Activated CD8-positive, alpha-beta T cell treated with anti-CD3 and anti-CD28 coated beads for 36 hours (primary cell): ENCODE results near the gene CCDC6. TPM values are rescaled to one million over a fixed set of nuclear protein-coding genes. Genes with fewer than 3 reads are reported as not detected.
A peak's percentile ranks its signal among the peaks of the same experiment; 100 is the strongest.

ENCODE experiments used
- ATAC-seq: fragments of 200-7000 bp; cut with Tn5 transposase; one replicate; pipeline ENCODE4 v1.10.0; 2021; ENCODE audit warnings: mild to moderate bottlenecking, moderate library complexity
- CTCF ChIA-PET: fragments of 350-600 bp; sonication (Branson Sonifier 250); formaldehyde crosslinking; loops from one replicate; lab custom pipeline; 2021; ENCODE audit warnings: antibody characterized with exemption; lab: Charles Lee
- POLR2A ChIA-PET: fragments of 350-600 bp; sonication (Branson Sonifier 250); formaldehyde crosslinking; loops from one replicate; lab custom pipeline; 2021; ENCODE audit warnings: antibody characterized with exemption; lab: Charles Lee
- DNase-seq: peaks from one replicate; pipeline ENCODE4 v3.0.0-alpha.2; 2020
- H3K27ac Mint-ChIP-seq: one replicate; pipeline ENCODE4 v1.8.0; 2021; ENCODE audit warnings: mild to moderate bottlenecking, mixed read lengths
- H3K27me3 Mint-ChIP-seq: one replicate; pipeline ENCODE4 v1.8.0; 2021; ENCODE audit warnings: mixed read lengths
- H3K36me3 Mint-ChIP-seq: one replicate; pipeline ENCODE4 v1.8.0; 2021; ENCODE audit warnings: low read depth, mixed read lengths
- H3K4me1 Mint-ChIP-seq: one replicate; pipeline ENCODE4 v1.8.0; 2021; ENCODE audit warnings: low read depth, mixed read lengths
- H3K4me3 Mint-ChIP-seq: one replicate; pipeline ENCODE4 v1.8.0; 2021; ENCODE audit warnings: mild to moderate bottlenecking, moderate library complexity, mixed read lengths
- H3K9me3 Mint-ChIP-seq: one replicate; pipeline ENCODE4 v1.8.0; 2021; ENCODE audit warnings: mixed read lengths
- CTCF ChIP-seq: fragments of 200-600 bp; IDR thresholded peaks from one replicate; pipeline ENCODE4 v1.8.0; 2022; ENCODE audit warnings: antibody characterized with exemption, mild to moderate bottlenecking
- intact Hi-C: fragments of 100-400 bp; cut with micrococcal nuclease; formaldehyde crosslinking; loops from one replicate; pipeline ENCODE4 v1.10.0; 2022
- total RNA-seq, 2 experiments: library from RNA; stranded (reverse); gene quantifications; one replicate each; pipeline ENCODE4 v1.2.3, GENCODE V29; 2021

The CCDC6 gene
- total RNA-seq, 2 experiments from 2014 or later = 34.8 to 35.8 TPM

GRCh38 chr10:59880971-59881510 lies 25.3 kb downstream of the CCDC6 start:
- Mint-ChIP-seq H3K27ac (peak overlapping the region; percentile 89), H3K36me3 (peaks cover 16% of the 10 kb centered on the region), H3K4me3 (peak overlapping the region; percentile 43), H3K27me3 (no peaks in the 10 kb centered on the region), H3K9me3 (peaks cover 3% of the 10 kb centered on the region), H3K4me1 (peaks cover 84% of the 10 kb centered on the region)
- ChIA-PET POLR2A (interaction anchor here (0.8 to 1.4 kb wide), 3 partner anchors 11 to 24 kb away, joined by 3 to 7 read pairs (median 5); no protein-coding TSS in a partner anchor), CTCF (interaction anchor here (0.7 to 1.2 kb wide), 2 partner anchors 23 to 25 kb away, joined by 3 to 6 read pairs; partner anchors contain the start of gene CCDC6)
- intact Hi-C loops = loop anchor here (1.0 kb wide), 1 partner anchor 26 kb away; no protein-coding TSS in a partner anchor
- DNase-seq (peak; percentile 93), ATAC-seq (peak; percentile 86)
- TF ChIP-seq CTCF = no peak

- DNase-seq (peak; percentile 79), ATAC-seq (peak; percentile 12)
- peak overlapping the region; percentile 89 for H3K27ac Mint-ChIP-seq
- ChIA-PET CTCF (interaction anchor here (1.4 to 5.0 kb wide), 2 partner anchors 13 to 26 kb away, joined by 4 to 40 read pairs; partner anchors contain the start of gene CCDC6), POLR2A (interaction anchor here (0.6 to 2.7 kb wide), 4 partner anchors 8 to 28 kb away, joined by 3 to 23 read pairs (median 8); partner anchors contain the start of gene CCDC6)
- peaks cover 3% of the 10 kb centered on the region for H3K9me3 Mint-ChIP-seq
- no peak for TF ChIP-seq CTCF
- intact Hi-C loops = no loop called here
- peaks cover 79% of the 10 kb centered on the region for H3K4me1 Mint-ChIP-seq
- peak overlapping the region; percentile 43 for H3K4me3 Mint-ChIP-seq
- peaks cover 21% of the 10 kb centered on the region for H3K36me3 Mint-ChIP-seq
- H3K27me3 Mint-ChIP-seq = no peaks in the 10 kb centered on the region
Measured at GRCh38 chr10:59880019-59880717, 26.2 kb downstream of the CCDC6 start.

GRCh38 chr10:59879363-59879913 lies 26.9 kb downstream of the CCDC6 start:
- H3K36me3 Mint-ChIP-seq = peaks cover 26% of the 10 kb centered on the region
- H3K27ac Mint-ChIP-seq = peak overlapping the region; percentile 89
- POLR2A ChIA-PET = interaction anchor here (0.6 to 2.7 kb wide), 6 partner anchors 9 to 29 kb away, joined by 3 to 23 read pairs (median 4); partner anchors contain the start of gene CCDC6
- peaks cover 3% of the 10 kb centered on the region for H3K9me3 Mint-ChIP-seq
- H3K4me3 Mint-ChIP-seq = peak overlapping the region; percentile 43
- DNase-seq (no peak), ATAC-seq (peak; percentile 22)
- no peaks in the 10 kb centered on the region for H3K27me3 Mint-ChIP-seq
- intact Hi-C loops = no loop called here
- TF ChIP-seq CTCF = no peak
- H3K4me1 Mint-ChIP-seq = peaks cover 81% of the 10 kb centered on the region
- CTCF ChIA-PET = interaction anchor here (1.4 to 5.0 kb wide), 2 partner anchors 13 to 27 kb away, joined by 4 to 40 read pairs; partner anchors contain the start of gene CCDC6

GRCh38 chr10:59878915-59879314 lies 27.4 kb downstream of the CCDC6 start:
- POLR2A ChIA-PET = interaction anchor here (0.8 to 2.7 kb wide), 4 partner anchors 11 to 29 kb away, joined by 3 to 23 read pairs (median 8); partner anchors contain the start of gene CCDC6
- no peak for ATAC-seq
- Mint-ChIP-seq H3K9me3 (peaks cover 3% of the 10 kb centered on the region), H3K27me3 (no peaks in the 10 kb centered on the region), H3K4me3 (no peak overlapping the region), H3K36me3 (peaks cover 28% of the 10 kb centered on the region), H3K4me1 (peaks cover 81% of the 10 kb centered on the region), H3K27ac (peak overlapping the region; percentile 89)
- DNase-seq = no peak
- intact Hi-C loops = no loop called here
- CTCF ChIA-PET = interaction anchor here (1.4 to 5.0 kb wide), 2 partner anchors 12 to 28 kb away, joined by 4 to 40 read pairs; partner anchors contain the start of gene CCDC6
- no peak for TF ChIP-seq CTCF
